Measurements from ENCODE around the gene PANK4. TPM values are rescaled to one million over a fixed set of nuclear protein-coding genes. Genes with fewer than 3 reads are reported as not detected.
"Not testable (repeated sequence)": the region's sequence is repeated elsewhere in the genome, so short reads cannot be mapped to it uniquely, and the experiment has no call there.

PANK4 gene
- total RNA-seq, 6 donors from 2014 or later: 20.7 to 123 (median 36.9) TPM

GRCh38 chr1:2460203-2460602 lies 66.2 kb downstream of the PANK4 start:
- H3K4me1 ChIP-seq: peaks cover 0 to 5% (median 0%) of the 10 kb centered on the region in 4 donors
- H3K4me3 ChIP-seq: no peak overlapping the region
- 64 to 69% methylated on average over 6 to 8 of the region's 8 CpGs for WGBS, 2 donors
- no peaks in the 10 kb centered on the region for H3K9me3 ChIP-seq
- no peak for TF ChIP-seq POLR2AphosphoS5 (IDR thresholded peaks at IDR 0.05)
- TF ChIP-seq EP300 (IDR thresholded peaks at IDR 0.05): no peak
- TF ChIP-seq POLR2A (IDR thresholded peaks at IDR 0.05): no peak
- TF ChIP-seq CTCF (IDR thresholded peaks at IDR 0.05): no peak
- no peak for ATAC-seq (ENCODE audit: low FRiP score in 2 of 2)
- no peaks in the 10 kb centered on the region for H3K36me3 ChIP-seq
- no peak overlapping the region for H3K27ac ChIP-seq
- H3K27me3 ChIP-seq: peaks cover 0 to 4% (median 0%) of the 10 kb centered on the region in 4 donors
- DNase-seq: no peak

- no peak for ATAC-seq (ENCODE audit: low FRiP score in 2 of 2)
- TF ChIP-seq EP300 (IDR thresholded peaks at IDR 0.05) (no peak), CTCF (IDR thresholded peaks at IDR 0.05) (peak in 1 of 6 experiments; percentile 16)
- Histone ChIP-seq H3K27me3 (peaks cover 0 to 4% (median 0%) of the 10 kb centered on the region in 4 donors), H3K9me3 (no peaks in the 10 kb centered on the region), H3K4me3 (no peak overlapping the region), H3K27ac (no peak overlapping the region), H3K4me1 (peaks cover 0 to 5% (median 0%) of the 10 kb centered on the region in 4 donors), H3K36me3 (no peaks in the 10 kb centered on the region)
- no peak for DNase-seq
- WGBS, 2 donors: 42 to 49% methylated on average over 15 to 21 of the region's 23 CpGs
Observed at GRCh38 chr1:2459757-2460156, 66.6 kb downstream of the PANK4 start.

GRCh38 chr1:2459102-2459753 lies 67.2 kb downstream of the PANK4 start:
- not testable (repeated sequence) for H3K9me3 ChIP-seq; DNase-seq; H3K27ac ChIP-seq; H3K4me1 ChIP-seq; ATAC-seq (ENCODE audit: low FRiP score in 2 of 2); H3K36me3 ChIP-seq; H3K4me3 ChIP-seq; H3K27me3 ChIP-seq
- 59 to 78% methylated on average over 12 to 13 of the region's 16 CpGs for WGBS, 2 donors

- Histone ChIP-seq H3K9me3 (no peaks in the 10 kb centered on the region), H3K4me1 (peaks cover 0 to 5% (median 0%) of the 10 kb centered on the region in 4 donors), H3K27me3 (peaks cover 0 to 6% (median 2%) of the 10 kb centered on the region in 4 donors), H3K4me3 (no peak overlapping the region), H3K36me3 (no peaks in the 10 kb centered on the region), H3K27ac (no peak overlapping the region)
- no peak for ATAC-seq (ENCODE audit: low FRiP score in 2 of 2)
- WGBS, 2 donors: 79 to 86% methylated on average over 6 to 18 of the region's 18 CpGs
- TF ChIP-seq POLR2AphosphoS5 (IDR thresholded peaks at IDR 0.05) (no peak), EP300 (IDR thresholded peaks at IDR 0.05) (no peak), POLR2A (IDR thresholded peaks at IDR 0.05) (no peak), CTCF (IDR thresholded peaks at IDR 0.05) (no peak)
- no peak for DNase-seq
Observed at GRCh38 chr1:2458687-2459086, 67.7 kb downstream of the PANK4 start.

Other genes with a start within 250 kb of the PANK4 start
- gene MORN1, start 135.0 kb downstream of the PANK4 start, total RNA-seq: 10 to 100 TPM in 4 of 6 donors, 1 to 10 TPM in 2; 8.5 to 23.4 (median 14.6) TPM
- 100 to 1,000 TPM in 2 of 6 donors, 10 to 100 TPM in 4; 48.2 to 133 (median 61.1) TPM for gene RER1, start 134.8 kb downstream of the PANK4 start, total RNA-seq
- 10 to 100 TPM; 15.7 to 32.1 (median 19.9) TPM for gene PEX10, start 114.0 kb downstream of the PANK4 start, total RNA-seq
- 1 to 10 TPM; 1.5 to 7.3 (median 3.4) TPM for gene PLCH2, start 50.3 kb downstream of the PANK4 start, total RNA-seq
- 1 to 10 TPM in 2 of 6 donors, under 1 TPM in 2, not detected in 2; 0.31 to 1.6 (median 0.92) TPM for gene HES5, start 3.7 kb upstream of the PANK4 start, total RNA-seq
- gene TNFRSF14, start 29.8 kb upstream of the PANK4 start, total RNA-seq: 100 to 1,000 TPM in 4 of 6 donors, 10 to 100 TPM in 2; 61.1 to 641 (median 147) TPM
- 10 to 100 TPM; 10.5 to 34.2 (median 22.0) TPM for gene PRXL2B, start 60.2 kb upstream of the PANK4 start, total RNA-seq
- 1 to 10 TPM in 4 of 6 donors, not detected in 2; 2.9 to 5.5 (median 5.1) TPM for gene MMEL1, start 106.4 kb upstream of the PANK4 start, total RNA-seq